ENCODE measurements around the gene NUDT22.

- TF ChIP-seq CTCF (IDR thresholded peaks at IDR 0.05), result no peak
- TF ChIP-seq POLR2AphosphoS5 (IDR thresholded peaks at IDR 0.05), result no peak
- no peak for TF ChIP-seq POLR2A (IDR thresholded peaks at IDR 0.05)
Observed at GRCh38 chr11:64201543-64201942, 24.5 kb upstream of the NUDT22 start.
